HG03108 (cell line): ENCODE results near the gene PMVK.

Experiments
- ATAC-seq: cut with Tn5 transposase; IDR thresholded peaks from one replicate; pipeline ENCODE4 v1.9.1; 2021; ENCODE audit warnings: moderate library complexity; ENCODE audit not compliant: unreplicated experiment

The PMVK gene

GRCh38 chr1:154951901-154952657 lies 15.6 kb upstream of the PMVK start:
- ATAC-seq = no peak

- no peak for ATAC-seq
Measured at GRCh38 chr1:154948079-154948478, 11.6 kb upstream of the PMVK start.

GRCh38 chr1:154945962-154946850 lies 9.7 kb upstream of the PMVK start:
- no peak for ATAC-seq

GRCh38 chr1:154945160-154945961 lies 8.8 kb upstream of the PMVK start:
- no peak for ATAC-seq

GRCh38 chr1:154944401-154945159 lies 8.1 kb upstream of the PMVK start:
- ATAC-seq = no peak

GRCh38 chr1:154943649-154944400 lies 7.3 kb upstream of the PMVK start:
- no peak for ATAC-seq

- no peak for ATAC-seq
Measured at GRCh38 chr1:154941333-154942013, 5.0 kb upstream of the PMVK start.

GRCh38 chr1:154940651-154941194 lies 4.2 kb upstream of the PMVK start:
- no peak for ATAC-seq

GRCh38 chr1:154940213-154940560 lies 3.7 kb upstream of the PMVK start:
- ATAC-seq = no peak

GRCh38 chr1:154938604-154939399 lies 2.3 kb upstream of the PMVK start:
- ATAC-seq = no peak

GRCh38 chr1:154937988-154938386 lies 1.5 kb upstream of the PMVK start:
- no peak for ATAC-seq

GRCh38 chr1:154937085-154937987 lies 817 bp upstream of the PMVK start:
- ATAC-seq = peak; percentile 51

- no peak for ATAC-seq
Measured at GRCh38 chr1:154935749-154936554, 567 bp downstream of the PMVK start.

- no peak for ATAC-seq
Measured at GRCh38 chr1:154934358-154934948, 2.1 kb downstream of the PMVK start.

- ATAC-seq = no peak
Measured at GRCh38 chr1:154931940-154932487, 4.5 kb downstream of the PMVK start.

GRCh38 chr1:154926201-154926600 lies 10.3 kb downstream of the PMVK start:
- no peak for ATAC-seq
